C4-2B (cell line): ENCODE measurements around the gene VWC2.

Experiments used
- H3K27ac ChIP-seq: fragments of 450-650 bp; 2 replicates; pipeline ENCODE4 v1.5.1; 2017
- ZFX ChIP-seq: fragments of 450-650 bp; IDR thresholded peaks from 2 replicates; pipeline ENCODE4 v1.6.1; 2017
- TF ChIP-seq, protein P1 (sequence below): fragments of 450-650 bp; conservative IDR thresholded peaks from 2 replicates; pipeline ENCODE4 v1.5.1; 2017; ENCODE audit warnings: mild to moderate bottlenecking

Gene VWC2

GRCh38 chr7:49937608-49938007 lies 164.2 kb downstream of the VWC2 start:
- TF ChIP-seq, protein P1, sequence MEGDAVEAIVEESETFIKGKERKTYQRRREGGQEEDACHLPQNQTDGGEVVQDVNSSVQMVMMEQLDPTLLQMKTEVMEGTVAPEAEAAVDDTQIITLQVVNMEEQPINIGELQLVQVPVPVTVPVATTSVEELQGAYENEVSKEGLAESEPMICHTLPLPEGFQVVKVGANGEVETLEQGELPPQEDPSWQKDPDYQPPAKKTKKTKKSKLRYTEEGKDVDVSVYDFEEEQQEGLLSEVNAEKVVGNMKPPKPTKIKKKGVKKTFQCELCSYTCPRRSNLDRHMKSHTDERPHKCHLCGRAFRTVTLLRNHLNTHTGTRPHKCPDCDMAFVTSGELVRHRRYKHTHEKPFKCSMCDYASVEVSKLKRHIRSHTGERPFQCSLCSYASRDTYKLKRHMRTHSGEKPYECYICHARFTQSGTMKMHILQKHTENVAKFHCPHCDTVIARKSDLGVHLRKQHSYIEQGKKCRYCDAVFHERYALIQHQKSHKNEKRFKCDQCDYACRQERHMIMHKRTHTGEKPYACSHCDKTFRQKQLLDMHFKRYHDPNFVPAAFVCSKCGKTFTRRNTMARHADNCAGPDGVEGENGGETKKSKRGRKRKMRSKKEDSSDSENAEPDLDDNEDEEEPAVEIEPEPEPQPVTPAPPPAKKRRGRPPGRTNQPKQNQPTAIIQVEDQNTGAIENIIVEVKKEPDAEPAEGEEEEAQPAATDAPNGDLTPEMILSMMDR: no peak
- no peak for TF ChIP-seq ZFX
- H3K27ac ChIP-seq: no peak overlapping the region
